ENCODE data around the gene HPSE.

HPSE gene

GRCh38 chr4:83252782-83253405, 81.8 kb downstream of the HPSE start:
- H3K4me3 ChIP-seq (ENCODE audit: low read depth, low read length) = no peak overlapping the region
- TF ChIP-seq CTCF (IDR thresholded peaks at IDR 0.05; ENCODE audit: control insufficient read depth, extremely low read depth, insufficient read depth) = peak; percentile 56
- peak; percentile 31 for DNase-seq (ENCODE audit: low read depth)

GRCh38 chr4:83251447-83251830, 83.2 kb downstream of the HPSE start:
- DNase-seq (ENCODE audit: low read depth) = no peak
- TF ChIP-seq CTCF (IDR thresholded peaks at IDR 0.05; ENCODE audit: control insufficient read depth, extremely low read depth, insufficient read depth) = no peak
- no peak overlapping the region for H3K4me3 ChIP-seq (ENCODE audit: low read depth, low read length)

GRCh38 chr4:83250687-83251446, 83.8 kb downstream of the HPSE start:
- no peak overlapping the region for H3K4me3 ChIP-seq (ENCODE audit: low read depth, low read length)
- no peak for DNase-seq (ENCODE audit: low read depth)
- TF ChIP-seq CTCF (IDR thresholded peaks at IDR 0.05; ENCODE audit: control insufficient read depth, extremely low read depth, insufficient read depth) = no peak

- no peak for DNase-seq (ENCODE audit: low read depth)
- no peak overlapping the region for H3K4me3 ChIP-seq (ENCODE audit: low read depth, low read length)
- TF ChIP-seq CTCF (IDR thresholded peaks at IDR 0.05; ENCODE audit: control insufficient read depth, extremely low read depth, insufficient read depth) = no peak
These were observed 86.2 kb downstream of the HPSE start for GRCh38 chr4:83248486-83248885.

GRCh38 chr4:83247415-83248357, 87.0 kb downstream of the HPSE start:
- TF ChIP-seq CTCF (IDR thresholded peaks at IDR 0.05; ENCODE audit: control insufficient read depth, extremely low read depth, insufficient read depth) = no peak
- no peak for DNase-seq (ENCODE audit: low read depth)
- H3K4me3 ChIP-seq (ENCODE audit: low read depth, low read length) = no peak overlapping the region

Data from LNCaP clone FGC (cell line).